ENCODE results near the gene OPTN.

GRCh38 chr10:13068071-13068470 lies 31.9 kb upstream of the OPTN start:
- no peak for TF ChIP-seq CTCF (IDR thresholded peaks at IDR 0.05 in 4 of 5, conservative IDR thresholded peaks at IDR 0.05 in 1 of 5)
- TF ChIP-seq POLR2A (IDR thresholded peaks at IDR 0.05), result no peak

All from gastrocnemius medialis (tissue), 4 donors.